ENCODE data around the gene RALGPS1.

RALGPS1 gene

DNA sequence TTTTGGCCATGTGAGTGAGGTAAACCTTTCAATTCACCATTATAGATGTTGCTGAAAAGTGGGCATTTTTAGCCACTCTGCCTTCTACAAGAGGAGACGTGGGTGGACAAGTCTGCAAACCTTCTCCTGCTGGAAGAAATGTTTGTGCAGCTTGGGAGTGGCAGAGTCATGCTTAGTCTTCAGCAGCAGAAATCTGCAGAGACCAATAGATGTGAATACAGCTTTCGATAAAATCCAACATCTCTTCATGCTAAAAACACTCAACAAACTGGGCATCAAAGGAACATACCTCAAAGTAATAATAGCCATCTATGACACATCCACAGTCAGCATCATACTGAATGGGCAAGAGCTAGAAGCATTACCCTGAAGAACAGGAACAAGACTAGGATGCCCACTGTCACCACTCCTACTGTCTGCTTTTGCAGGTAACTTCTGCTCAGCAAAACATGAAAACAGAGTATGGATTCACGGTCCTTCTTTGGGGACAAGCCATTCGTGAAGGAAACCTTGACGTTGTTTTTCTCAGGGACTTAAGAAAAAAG is 91.3 kb downstream of the RALGPS1 start:
- TF ChIP-seq ZFX (IDR thresholded peaks at IDR 0.05) = no peak
- TF ChIP-seq, protein P1, sequence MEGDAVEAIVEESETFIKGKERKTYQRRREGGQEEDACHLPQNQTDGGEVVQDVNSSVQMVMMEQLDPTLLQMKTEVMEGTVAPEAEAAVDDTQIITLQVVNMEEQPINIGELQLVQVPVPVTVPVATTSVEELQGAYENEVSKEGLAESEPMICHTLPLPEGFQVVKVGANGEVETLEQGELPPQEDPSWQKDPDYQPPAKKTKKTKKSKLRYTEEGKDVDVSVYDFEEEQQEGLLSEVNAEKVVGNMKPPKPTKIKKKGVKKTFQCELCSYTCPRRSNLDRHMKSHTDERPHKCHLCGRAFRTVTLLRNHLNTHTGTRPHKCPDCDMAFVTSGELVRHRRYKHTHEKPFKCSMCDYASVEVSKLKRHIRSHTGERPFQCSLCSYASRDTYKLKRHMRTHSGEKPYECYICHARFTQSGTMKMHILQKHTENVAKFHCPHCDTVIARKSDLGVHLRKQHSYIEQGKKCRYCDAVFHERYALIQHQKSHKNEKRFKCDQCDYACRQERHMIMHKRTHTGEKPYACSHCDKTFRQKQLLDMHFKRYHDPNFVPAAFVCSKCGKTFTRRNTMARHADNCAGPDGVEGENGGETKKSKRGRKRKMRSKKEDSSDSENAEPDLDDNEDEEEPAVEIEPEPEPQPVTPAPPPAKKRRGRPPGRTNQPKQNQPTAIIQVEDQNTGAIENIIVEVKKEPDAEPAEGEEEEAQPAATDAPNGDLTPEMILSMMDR (conservative IDR thresholded peaks at IDR 0.05) = no peak
- H3K27ac ChIP-seq = no peak overlapping the region

DNA sequence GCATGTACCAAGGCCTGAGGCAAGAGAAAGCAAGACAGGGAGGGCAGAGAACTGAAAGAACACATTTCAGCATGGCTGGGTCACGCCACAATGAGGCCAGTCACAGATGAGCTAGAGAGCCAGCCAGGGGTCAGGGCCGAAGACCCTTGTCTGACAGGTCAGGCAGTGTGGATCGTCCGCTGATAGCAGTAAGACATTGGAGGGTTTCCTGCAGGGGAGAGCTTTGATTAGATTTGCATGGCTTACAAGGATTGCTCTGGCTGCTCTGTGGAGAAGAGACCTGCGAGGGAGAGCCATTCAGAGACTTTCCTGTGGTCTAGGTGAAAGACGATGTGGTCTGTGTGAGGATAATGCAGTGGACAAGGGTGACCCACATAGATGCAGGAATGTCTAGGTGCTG is 93.1 kb downstream of the RALGPS1 start:
- no peak overlapping the region for H3K27ac ChIP-seq
- TF ChIP-seq, protein P1 (conservative IDR thresholded peaks at IDR 0.05) = no peak
- TF ChIP-seq ZFX (IDR thresholded peaks at IDR 0.05) = no peak

DNA sequence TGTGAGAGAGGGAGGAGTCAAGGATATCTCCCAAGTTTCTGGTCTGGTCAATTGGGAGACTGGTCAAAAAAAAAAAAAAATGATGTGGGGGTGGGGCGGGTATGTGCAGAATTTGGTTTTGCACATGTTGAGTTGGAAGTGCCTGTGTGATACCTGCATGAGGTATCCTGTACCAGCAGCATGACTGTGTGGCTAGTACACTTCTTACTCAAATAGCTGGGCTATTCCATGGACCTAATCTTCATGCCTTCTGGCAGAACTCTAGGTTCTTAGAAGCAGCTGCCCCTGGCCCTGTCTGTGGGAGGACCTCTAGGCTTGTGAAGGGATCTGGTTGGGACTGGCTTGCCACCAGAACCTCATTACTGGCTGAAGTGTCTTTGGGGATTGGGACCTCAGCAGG is 93.5 kb downstream of the RALGPS1 start:
- TF ChIP-seq ZFX (IDR thresholded peaks at IDR 0.05) = no peak
- TF ChIP-seq, protein P1 (conservative IDR thresholded peaks at IDR 0.05) = no peak
- no peak overlapping the region for H3K27ac ChIP-seq

DNA sequence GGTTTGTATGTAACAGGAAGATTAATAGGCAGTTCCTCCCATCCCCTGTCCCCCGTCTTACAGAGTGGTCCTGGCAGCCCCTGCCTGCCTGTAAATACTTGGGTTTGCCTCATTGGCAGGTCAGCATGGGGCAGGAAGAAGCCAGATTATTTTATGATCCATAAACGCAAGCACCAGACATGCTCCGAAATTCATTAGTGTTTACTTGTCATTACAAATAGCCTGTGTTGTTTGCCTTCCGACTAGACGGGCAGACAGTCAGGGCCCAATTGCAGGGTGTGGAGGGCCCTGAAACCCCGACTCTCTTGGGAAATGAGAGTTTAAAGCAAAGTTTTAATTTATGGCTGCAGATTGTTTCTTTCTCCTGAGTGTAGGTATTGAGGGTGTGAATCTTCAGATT is 97.2 kb downstream of the RALGPS1 start:
- TF ChIP-seq ZFX (IDR thresholded peaks at IDR 0.05) = no peak
- TF ChIP-seq, protein P1 (conservative IDR thresholded peaks at IDR 0.05) = no peak
- no peak overlapping the region for H3K27ac ChIP-seq

DNA sequence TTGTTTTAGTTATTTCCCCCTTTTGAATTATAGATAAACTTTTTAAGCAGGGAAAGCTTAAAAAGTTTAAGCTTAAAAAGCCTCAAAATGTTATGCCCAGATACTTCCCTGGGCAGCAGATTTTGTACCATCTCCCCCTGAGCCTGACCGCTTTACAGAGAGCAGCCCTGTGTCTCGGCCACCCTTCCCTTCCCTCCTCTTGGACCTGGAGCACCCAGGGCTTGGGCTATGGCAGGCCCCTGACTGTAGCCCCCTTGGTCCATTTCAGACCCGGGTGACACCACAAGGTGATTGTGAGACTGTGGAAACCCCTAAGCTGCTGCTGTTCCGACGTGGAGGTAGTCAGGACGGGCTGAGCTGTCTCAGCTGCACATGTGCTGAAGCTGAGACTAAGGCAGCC is 97.7 kb downstream of the RALGPS1 start:
- TF ChIP-seq, protein P1 (conservative IDR thresholded peaks at IDR 0.05) = no peak
- TF ChIP-seq ZFX (IDR thresholded peaks at IDR 0.05) = no peak
- H3K27ac ChIP-seq = no peak overlapping the region

DNA sequence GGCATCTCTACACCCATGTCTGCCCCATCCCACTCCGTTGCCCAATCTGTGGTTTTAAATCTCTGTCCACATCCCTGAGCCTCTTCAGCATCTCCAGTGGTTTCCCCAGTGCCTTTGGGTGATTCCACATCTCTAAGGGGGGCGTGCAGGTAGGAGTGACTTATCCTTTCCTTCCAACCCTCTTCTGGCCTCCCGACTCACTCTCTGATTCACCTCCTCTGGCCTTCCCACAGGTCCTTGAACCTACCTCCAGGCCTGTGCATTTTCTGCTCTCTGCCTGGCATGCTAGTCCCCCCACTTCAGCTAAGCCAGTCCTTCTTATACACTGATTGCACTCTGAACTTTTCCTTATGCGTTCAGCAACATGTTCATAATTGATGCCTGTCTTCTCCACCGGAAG is 99.0 kb downstream of the RALGPS1 start:
- TF ChIP-seq ZFX (IDR thresholded peaks at IDR 0.05) = no peak
- TF ChIP-seq, protein P1 (conservative IDR thresholded peaks at IDR 0.05) = no peak
- H3K27ac ChIP-seq = no peak overlapping the region

DNA sequence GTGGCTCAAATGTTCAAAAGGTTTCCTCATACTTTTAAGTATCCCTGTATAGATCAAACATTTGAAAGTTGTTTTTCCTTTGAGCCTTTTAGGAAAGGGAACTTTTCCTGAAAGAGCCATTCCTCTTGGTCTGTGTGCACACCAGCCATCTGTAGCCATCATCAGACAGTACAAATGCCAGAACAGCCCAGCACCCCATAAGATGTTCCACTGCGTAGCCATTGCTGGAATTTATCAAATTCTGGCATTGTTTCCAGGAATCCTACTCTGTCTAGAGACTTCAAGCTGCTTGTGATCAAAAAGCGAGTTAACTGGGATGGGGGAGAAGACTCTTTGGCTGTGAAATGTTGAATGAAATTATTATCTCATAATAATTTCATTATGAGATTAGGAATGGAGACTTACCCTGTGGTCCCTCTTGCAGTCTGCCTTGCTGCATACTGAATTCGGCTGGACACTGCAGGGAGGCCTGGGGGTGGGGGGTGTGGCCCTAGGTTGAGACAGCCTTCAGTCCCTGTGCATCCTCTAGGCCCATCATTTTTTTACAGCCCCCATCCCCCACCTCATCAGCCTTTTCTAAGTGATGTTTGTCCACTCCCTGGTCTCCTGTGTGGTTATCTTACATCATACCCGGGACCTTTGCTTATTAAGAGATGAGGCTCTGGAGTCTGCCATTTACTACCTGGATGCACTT is 99.8 kb downstream of the RALGPS1 start:
- no peak overlapping the region for H3K27ac ChIP-seq
- TF ChIP-seq, protein P1 (conservative IDR thresholded peaks at IDR 0.05) = no peak
- TF ChIP-seq ZFX (IDR thresholded peaks at IDR 0.05) = no peak
